GM12891 (cell line): Measurements from ENCODE around the gene ERMP1.

Source experiments
- POLR2A ChIP-seq: IDR thresholded peaks from 2 replicates; pipeline ENCODE4 v1.6.1; 2011; ENCODE audit warnings: low read depth, low read length, control low read depth
- POLR2AphosphoS5 ChIP-seq: IDR thresholded peaks from 2 replicates; pipeline ENCODE4 v1.6.1; 2011; ENCODE audit warnings: low read depth, low read length, control low read depth
- POU2F2 ChIP-seq: IDR thresholded peaks from 2 replicates; pipeline ENCODE4 v1.6.1; 2011; ENCODE audit warnings: low read depth, mild to moderate bottlenecking, control low read depth, low read length, moderate library complexity
- SPI1 ChIP-seq: IDR thresholded peaks from 2 replicates; pipeline ENCODE4 v1.6.1; 2011; ENCODE audit warnings: low read depth, low read length, control low read depth
- TAF1 ChIP-seq: IDR thresholded peaks from 2 replicates; pipeline ENCODE4 v1.6.1; 2011; ENCODE audit warnings: low read depth, low read length, control low read depth

DNA sequence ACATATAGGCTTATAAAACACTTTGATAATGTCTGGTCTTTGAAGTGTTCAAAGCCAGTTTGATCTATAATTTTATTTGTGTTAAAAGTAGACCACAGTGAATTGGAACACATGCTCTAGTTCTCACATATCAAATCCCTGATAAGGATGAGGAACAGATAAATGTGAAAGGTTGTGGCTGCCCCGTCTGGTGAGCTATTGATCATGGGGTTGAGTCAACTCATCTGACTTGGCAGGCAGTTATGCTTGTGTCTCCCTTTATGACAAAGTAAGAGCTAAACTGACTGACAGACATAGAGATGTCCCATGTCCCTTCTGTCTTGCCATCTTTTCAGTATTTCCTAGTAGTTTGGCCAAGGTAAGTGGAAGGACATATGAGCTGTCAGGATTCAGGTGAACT lies 2.9 kb upstream of the ERMP1 start:
- TF ChIP-seq SPI1: no peak
- no peak for TF ChIP-seq POLR2A
- no peak for TF ChIP-seq POLR2AphosphoS5
- no peak for TF ChIP-seq TAF1
- no peak for TF ChIP-seq POU2F2
